ENCODE measurements around the gene OSMR.

Gene OSMR

GRCh38 chr5:38874948-38875456 lies 29.2 kb downstream of the OSMR start:
- Histone ChIP-seq H3K9ac (ENCODE audit: low read depth, low read length, poor library complexity, severe bottlenecking) (no peak overlapping the region), H3K4me3 (ENCODE audit: low read length, poor library complexity, severe bottlenecking) (no peak overlapping the region), H3K9me3 (ENCODE audit: insufficient read depth, low read depth, low read length) (no peaks in the 10 kb centered on the region), H3K9me2 (replicated peaks; ENCODE audit: low read depth, low read length) (no peaks in the 10 kb centered on the region), H3K27me3 (ENCODE audit: insufficient read depth, low read length, poor library complexity, severe bottlenecking) (no peaks in the 10 kb centered on the region), H2AFZ (ENCODE audit: low read length) (no peak overlapping the region), H3K4me2 (ENCODE audit: low read depth, low read length, poor library complexity, severe bottlenecking) (no peak overlapping the region), H3K79me2 (ENCODE audit: insufficient read depth, low read length) (no peaks in the 10 kb centered on the region), H3F3A (ENCODE audit: low read depth) (no peaks in the 10 kb centered on the region), H3K4me1 (ENCODE audit: insufficient read depth, low read length, poor library complexity, severe bottlenecking) (no peaks in the 10 kb centered on the region), H4K20me1 (ENCODE audit: insufficient read depth, low read length, poor library complexity, severe bottlenecking) (no peaks in the 10 kb centered on the region), H3K36me3 (ENCODE audit: insufficient read depth, low read length) (no peaks in the 10 kb centered on the region)
- TF ChIP-seq CTCF (conservative IDR thresholded peaks at IDR 0.05; ENCODE audit: low read length): no peak
- TF ChIP-seq EZH2phosphoT487 (IDR thresholded peaks at IDR 0.05; ENCODE audit: borderline replicate concordance): no peak

- Histone ChIP-seq H3K79me2 (ENCODE audit: insufficient read depth, low read length) (no peaks in the 10 kb centered on the region), H3K4me1 (ENCODE audit: insufficient read depth, low read length, poor library complexity, severe bottlenecking) (no peaks in the 10 kb centered on the region), H3F3A (ENCODE audit: low read depth) (no peaks in the 10 kb centered on the region), H3K4me3 (ENCODE audit: low read length, poor library complexity, severe bottlenecking) (no peak overlapping the region), H3K36me3 (ENCODE audit: insufficient read depth, low read length) (no peaks in the 10 kb centered on the region), H3K9ac (ENCODE audit: low read depth, low read length, poor library complexity, severe bottlenecking) (no peak overlapping the region), H2AFZ (ENCODE audit: low read length) (no peak overlapping the region), H3K9me2 (replicated peaks; ENCODE audit: low read depth, low read length) (no peaks in the 10 kb centered on the region), H3K4me2 (ENCODE audit: low read depth, low read length, poor library complexity, severe bottlenecking) (no peak overlapping the region), H4K20me1 (ENCODE audit: insufficient read depth, low read length, poor library complexity, severe bottlenecking) (no peaks in the 10 kb centered on the region), H3K9me3 (ENCODE audit: insufficient read depth, low read depth, low read length) (no peaks in the 10 kb centered on the region), H3K27me3 (ENCODE audit: insufficient read depth, low read length, poor library complexity, severe bottlenecking) (no peaks in the 10 kb centered on the region)
- TF ChIP-seq CTCF (conservative IDR thresholded peaks at IDR 0.05; ENCODE audit: low read length): no peak
- TF ChIP-seq EZH2phosphoT487 (IDR thresholded peaks at IDR 0.05; ENCODE audit: borderline replicate concordance): no peak
Observed at GRCh38 chr5:38878391-38879077, 32.7 kb downstream of the OSMR start.

GRCh38 chr5:38879078-38879460 lies 33.3 kb downstream of the OSMR start:
- Histone ChIP-seq H3K9me2 (replicated peaks; ENCODE audit: low read depth, low read length) (no peaks in the 10 kb centered on the region), H3K4me2 (ENCODE audit: low read depth, low read length, poor library complexity, severe bottlenecking) (no peak overlapping the region), H3K9me3 (ENCODE audit: insufficient read depth, low read depth, low read length) (no peaks in the 10 kb centered on the region), H3K4me3 (ENCODE audit: low read length, poor library complexity, severe bottlenecking) (no peak overlapping the region), H3F3A (ENCODE audit: low read depth) (no peaks in the 10 kb centered on the region), H2AFZ (ENCODE audit: low read length) (no peak overlapping the region), H3K36me3 (ENCODE audit: insufficient read depth, low read length) (no peaks in the 10 kb centered on the region), H3K79me2 (ENCODE audit: insufficient read depth, low read length) (no peaks in the 10 kb centered on the region), H3K4me1 (ENCODE audit: insufficient read depth, low read length, poor library complexity, severe bottlenecking) (no peaks in the 10 kb centered on the region), H3K27me3 (ENCODE audit: insufficient read depth, low read length, poor library complexity, severe bottlenecking) (no peaks in the 10 kb centered on the region), H3K9ac (ENCODE audit: low read depth, low read length, poor library complexity, severe bottlenecking) (no peak overlapping the region), H4K20me1 (ENCODE audit: insufficient read depth, low read length, poor library complexity, severe bottlenecking) (no peaks in the 10 kb centered on the region)
- TF ChIP-seq CTCF (conservative IDR thresholded peaks at IDR 0.05; ENCODE audit: low read length) (no peak), EZH2phosphoT487 (IDR thresholded peaks at IDR 0.05; ENCODE audit: borderline replicate concordance) (no peak)

Measured in Loucy (cell line).